OCI-LY1 (cell line): ENCODE results near the gene PTPN3.

Experiments
- H2AFZ ChIP-seq: fragments of 200-600 bp; sonication (generic), shearing (Covaris generic); 2 replicates; pipeline ENCODE4 v1.6.0; 2014; ENCODE audit warnings: antibody characterized with exemption, mild to moderate bottlenecking, low read length
- H3F3A ChIP-seq: fragments of 200-600 bp; sonication (generic), shearing (Covaris generic); 2 replicates; pipeline ENCODE4 v1.6.0; 2014; ENCODE audit warnings: mild to moderate bottlenecking, antibody characterized with exemption, low read length, moderate library complexity; ENCODE audit not compliant: insufficient read depth
- H3K27ac ChIP-seq: fragments of 200-600 bp; sonication (generic); 2 replicates; pipeline ENCODE4 v1.5.1; 2014; ENCODE audit warnings: low read length, mixed run types, mild to moderate bottlenecking, low read depth; ENCODE audit not compliant: poor library complexity, severe bottlenecking
- H3K27me3 ChIP-seq: fragments of 200-600 bp; sonication (generic); 2 replicates; pipeline ENCODE4 v1.6.0; 2014; ENCODE audit warnings: antibody characterized with exemption, mild to moderate bottlenecking, low read length, moderate library complexity; ENCODE audit not compliant: insufficient read depth
- H3K36me3 ChIP-seq: fragments of 200-600 bp; sonication (generic); 2 replicates; pipeline ENCODE4 v1.6.1; 2014; ENCODE audit warnings: mild to moderate bottlenecking, antibody characterized with exemption, low read length, moderate library complexity, mixed read lengths; ENCODE audit not compliant: insufficient read depth
- H3K4me1 ChIP-seq: fragments of 200-600 bp; sonication (generic); 2 replicates; pipeline ENCODE4 v1.5.1; 2014; ENCODE audit warnings: mild to moderate bottlenecking, low read length, moderate library complexity; ENCODE audit not compliant: insufficient read depth, severe bottlenecking
- H3K4me2 ChIP-seq: fragments of 200-600 bp; sonication (generic), shearing (Covaris generic); 2 replicates; pipeline ENCODE4 v1.6.1; 2014; ENCODE audit warnings: low read length
- H3K4me3 ChIP-seq: fragments of 200-600 bp; sonication (generic); 2 replicates; pipeline ENCODE4 v1.5.1; 2014; ENCODE audit warnings: low read length, low read depth, mild to moderate bottlenecking, mixed read lengths; ENCODE audit not compliant: poor library complexity, severe bottlenecking
- H3K79me2 ChIP-seq: fragments of 200-600 bp; shearing (Covaris generic); 2 replicates; pipeline ENCODE4 v1.6.1; 2016; ENCODE audit warnings: mixed run types, low read length, mixed read lengths; ENCODE audit not compliant: insufficient read depth
- H3K9ac ChIP-seq: fragments of 200-600 bp; sonication (generic), shearing (Covaris generic); 2 replicates; pipeline ENCODE4 v1.6.1; 2014; ENCODE audit warnings: mild to moderate bottlenecking, low read length, mixed read lengths
- H3K9me2 ChIP-seq: fragments of 200-600 bp; sonication (generic), shearing (Covaris generic); 2 replicates; pipeline ENCODE4 v1.6.1; 2014; ENCODE audit warnings: low read depth, mild to moderate bottlenecking, low read length, mixed read lengths
- H3K9me3 ChIP-seq: fragments of 200-600 bp; shearing (Covaris generic); 2 replicates; pipeline ENCODE4 v1.6.1; 2014; ENCODE audit warnings: low read length, mixed read lengths
- H4K20me1 ChIP-seq: fragments of 200-600 bp; sonication (generic), shearing (Covaris generic); 2 replicates; pipeline ENCODE4 v1.6.0; 2016; ENCODE audit warnings: mild to moderate bottlenecking, low read length; ENCODE audit not compliant: insufficient read depth
- EZH2 ChIP-seq: fragments of 200-600 bp; sonication (generic), shearing (Covaris generic); IDR thresholded peaks from 2 replicates; pipeline ENCODE4 v1.8.0; 2017; ENCODE audit warnings: borderline replicate concordance, mixed run types, mild to moderate bottlenecking, antibody characterized with exemption, low read length, moderate library complexity, mixed read lengths
- TF ChIP-seq, protein P1 (sequence below): fragments of 200-600 bp; sonication (generic), shearing (Covaris generic); IDR thresholded peaks from 2 replicates; pipeline ENCODE4 v1.5.1; 2017; ENCODE audit warnings: mild to moderate bottlenecking, antibody characterized with exemption, low read length, moderate library complexity, mixed read lengths

The PTPN3 gene

DNA sequence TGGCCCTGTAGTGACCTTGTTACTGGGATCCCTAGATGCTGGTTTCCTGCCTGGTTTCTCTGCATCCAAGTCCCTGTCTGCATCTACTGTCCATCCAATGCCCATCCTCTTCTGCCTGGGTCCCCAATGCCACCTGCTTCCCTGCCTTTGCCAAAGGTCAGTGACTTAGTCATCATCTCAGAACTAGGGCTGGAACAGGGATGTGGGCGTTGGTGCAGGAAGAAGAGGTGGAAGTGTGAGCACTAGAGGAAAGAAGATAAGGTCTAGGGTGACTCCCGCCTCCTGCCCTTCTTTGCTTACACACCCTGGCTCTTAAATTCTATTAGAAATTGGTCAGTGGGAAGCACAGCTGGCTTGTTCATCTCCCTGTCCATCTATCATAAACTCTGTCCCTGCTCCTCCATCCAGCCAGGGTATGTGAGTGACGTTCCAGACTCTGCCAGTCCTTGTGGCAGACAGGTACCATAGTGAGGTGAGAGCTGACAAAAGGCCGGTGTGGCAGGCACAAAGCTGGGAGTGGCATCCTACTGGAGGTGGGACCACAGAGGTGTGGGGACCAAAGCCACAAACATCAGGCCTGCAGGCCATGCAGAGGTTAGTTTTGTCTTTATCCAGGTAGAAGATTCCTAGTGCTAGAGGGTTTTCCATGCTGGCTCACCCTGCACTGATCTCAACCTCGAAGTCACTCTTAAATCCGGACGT is 9.2 kb downstream of the PTPN3 start:
- H3K27ac ChIP-seq, result no peak overlapping the region
- no peaks in the 10 kb centered on the region for H3K79me2 ChIP-seq
- no peak overlapping the region for H3K9ac ChIP-seq

DNA sequence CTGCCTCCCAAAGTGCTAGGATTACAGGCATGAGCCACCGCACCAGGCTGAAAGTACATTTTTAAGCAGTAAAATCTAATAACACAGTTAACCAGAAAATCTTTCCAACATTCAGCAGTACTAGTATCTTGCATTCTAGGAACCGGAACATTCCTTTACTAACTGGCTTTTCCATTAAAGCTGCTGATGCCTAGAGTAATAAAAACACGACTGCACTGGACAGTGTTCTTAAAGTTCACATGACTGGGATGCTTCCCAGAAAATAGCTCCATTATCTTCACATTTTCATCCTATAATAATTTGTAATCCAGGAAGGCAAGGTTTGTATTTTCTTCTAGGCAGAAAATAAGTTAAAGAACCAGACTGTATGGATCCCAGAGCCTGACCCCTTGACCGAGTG is 9.8 kb downstream of the PTPN3 start:
- no peak overlapping the region for H3K4me3 ChIP-seq
- H4K20me1 ChIP-seq, result no peaks in the 10 kb centered on the region
- no peaks in the 10 kb centered on the region for H3F3A ChIP-seq
- no peak overlapping the region for H3K9ac ChIP-seq
- no peaks in the 10 kb centered on the region for H3K9me3 ChIP-seq
- H3K4me1 ChIP-seq, result no peaks in the 10 kb centered on the region
- no peak overlapping the region for H3K27ac ChIP-seq
- no peak for TF ChIP-seq EZH2
- TF ChIP-seq, protein P1, sequence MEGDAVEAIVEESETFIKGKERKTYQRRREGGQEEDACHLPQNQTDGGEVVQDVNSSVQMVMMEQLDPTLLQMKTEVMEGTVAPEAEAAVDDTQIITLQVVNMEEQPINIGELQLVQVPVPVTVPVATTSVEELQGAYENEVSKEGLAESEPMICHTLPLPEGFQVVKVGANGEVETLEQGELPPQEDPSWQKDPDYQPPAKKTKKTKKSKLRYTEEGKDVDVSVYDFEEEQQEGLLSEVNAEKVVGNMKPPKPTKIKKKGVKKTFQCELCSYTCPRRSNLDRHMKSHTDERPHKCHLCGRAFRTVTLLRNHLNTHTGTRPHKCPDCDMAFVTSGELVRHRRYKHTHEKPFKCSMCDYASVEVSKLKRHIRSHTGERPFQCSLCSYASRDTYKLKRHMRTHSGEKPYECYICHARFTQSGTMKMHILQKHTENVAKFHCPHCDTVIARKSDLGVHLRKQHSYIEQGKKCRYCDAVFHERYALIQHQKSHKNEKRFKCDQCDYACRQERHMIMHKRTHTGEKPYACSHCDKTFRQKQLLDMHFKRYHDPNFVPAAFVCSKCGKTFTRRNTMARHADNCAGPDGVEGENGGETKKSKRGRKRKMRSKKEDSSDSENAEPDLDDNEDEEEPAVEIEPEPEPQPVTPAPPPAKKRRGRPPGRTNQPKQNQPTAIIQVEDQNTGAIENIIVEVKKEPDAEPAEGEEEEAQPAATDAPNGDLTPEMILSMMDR, result no peak
- H3K27me3 ChIP-seq, result no peaks in the 10 kb centered on the region; the same call in 1 of the 2 replicates
- no peaks in the 10 kb centered on the region for H3K9me2 ChIP-seq
- H3K36me3 ChIP-seq, result no peaks in the 10 kb centered on the region
- no peak overlapping the region for H3K4me2 ChIP-seq
- H3K79me2 ChIP-seq, result no peaks in the 10 kb centered on the region
- H2AFZ ChIP-seq, result no peak overlapping the region

More for the DNA sequence above, 9.2 kb downstream of the PTPN3 start:
- Histone ChIP-seq H3F3A (no peaks in the 10 kb centered on the region), H3K4me2 (no peak overlapping the region), H3K9me2 (no peaks in the 10 kb centered on the region), H3K9me3 (no peaks in the 10 kb centered on the region), H3K4me1 (no peaks in the 10 kb centered on the region), H2AFZ (no peak overlapping the region), H4K20me1 (no peaks in the 10 kb centered on the region), H3K36me3 (no peaks in the 10 kb centered on the region), H3K27me3 (no peaks in the 10 kb centered on the region; the same call in 1 of the 2 replicates), H3K4me3 (no peak overlapping the region)
- no peak for TF ChIP-seq EZH2
- TF ChIP-seq, protein P1, result no peak

DNA sequence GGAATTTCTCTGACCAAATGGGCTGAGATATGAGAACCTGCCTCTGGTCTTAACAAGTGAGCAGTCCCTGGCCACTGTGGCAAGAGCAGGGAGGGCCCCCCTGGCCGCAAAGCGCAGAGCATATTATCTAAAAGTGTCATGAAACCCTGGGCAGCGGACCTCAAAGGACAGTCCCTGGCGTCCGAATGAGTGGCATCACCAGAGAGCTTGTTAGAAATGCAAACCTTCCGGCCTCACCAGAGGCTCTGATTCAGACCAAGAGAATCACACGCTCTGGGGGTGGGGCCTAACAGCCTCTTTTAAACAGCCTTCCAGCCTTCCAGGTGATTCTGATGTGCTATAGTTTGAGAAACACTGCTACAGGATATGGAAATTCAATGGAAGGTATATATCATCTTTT is 10.9 kb downstream of the PTPN3 start:
- H3K4me2 ChIP-seq, result no peak overlapping the region
- TF ChIP-seq, protein P1, result no peak
- no peak for TF ChIP-seq EZH2
- no peak overlapping the region for H3K9ac ChIP-seq
- H4K20me1 ChIP-seq, result no peaks in the 10 kb centered on the region
- no peaks in the 10 kb centered on the region for H3K4me1 ChIP-seq
- no peaks in the 10 kb centered on the region for H3K79me2 ChIP-seq
- H3K9me2 ChIP-seq, result no peaks in the 10 kb centered on the region
- no peak overlapping the region for H3K4me3 ChIP-seq
- no peaks in the 10 kb centered on the region for H3K9me3 ChIP-seq
- H3F3A ChIP-seq, result no peaks in the 10 kb centered on the region
- no peaks in the 10 kb centered on the region; the same call in 1 of the 2 replicates for H3K27me3 ChIP-seq
- H3K27ac ChIP-seq, result no peak overlapping the region
- no peaks in the 10 kb centered on the region for H3K36me3 ChIP-seq
- H2AFZ ChIP-seq, result no peak overlapping the region
